Effector memory CD8-positive, alpha-beta T cell (primary cell): Measurements from ENCODE around the gene PTPN2.

Experiments
- ATAC-seq: fragments of 150-1000 bp; cut with Tn5 transposase; replicated peaks from 2 replicates; pipeline ENCODE4 v1.10.0; 2021; ENCODE audit warnings: mild to moderate bottlenecking, moderate library complexity
- DNase-seq, 3 experiments: peaks; one replicate each; pipeline ENCODE4 v3.0.0; 2021
- H3K27ac Mint-ChIP-seq, 2 donors: one replicate each; pipeline ENCODE4 v1.8.0; 2022; ENCODE audit warnings: mild to moderate bottlenecking in 2 of 2, mixed read lengths in 2 of 2, moderate library complexity in 2 of 2
- H3K27me3 Mint-ChIP-seq, 2 donors: one replicate each; pipeline ENCODE4 v1.8.0; 2022; ENCODE audit warnings: mixed read lengths in 2 of 2
- H3K36me3 Mint-ChIP-seq: one replicate; pipeline ENCODE4 v1.8.0; 2022; ENCODE audit warnings: mild to moderate bottlenecking, moderate library complexity, mixed read lengths; ENCODE audit not compliant: insufficient read depth
- H3K4me1 Mint-ChIP-seq, 2 donors: one replicate each; pipeline ENCODE4 v1.8.0; 2022; ENCODE audit warnings: low read depth in 2 of 2, mixed read lengths in 2 of 2
- H3K4me3 Mint-ChIP-seq, 2 donors: one replicate each; pipeline ENCODE4 v1.8.0; 2022; ENCODE audit warnings: mild to moderate bottlenecking in 2 of 2, mixed read lengths in 2 of 2, moderate library complexity in 2 of 2
- H3K9me3 Mint-ChIP-seq, 2 donors: one replicate each; pipeline ENCODE4 v1.8.0; 2022; ENCODE audit warnings: mixed read lengths in 2 of 2

Gene PTPN2

DNA sequence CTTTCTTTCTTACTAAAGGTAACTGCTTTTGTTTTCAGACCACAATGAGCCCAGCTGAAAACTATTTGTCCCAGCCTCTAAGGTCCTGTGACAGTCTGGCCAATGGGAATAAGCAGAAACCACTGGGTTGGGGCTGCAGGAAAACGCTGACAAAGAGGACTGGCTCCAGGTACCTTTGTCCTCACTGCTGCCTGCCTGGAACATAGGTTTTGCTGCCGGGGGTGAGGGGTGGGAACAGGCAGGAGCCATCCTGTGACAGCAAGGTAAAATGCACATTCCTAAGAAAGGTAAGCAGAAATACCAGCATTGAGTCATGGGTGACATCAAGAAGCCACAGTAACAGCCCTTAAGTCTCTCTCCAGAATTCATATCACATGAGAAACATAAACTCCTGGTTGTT, 21.6 kb downstream of the PTPN2 start:
- H3K4me1 Mint-ChIP-seq, result peaks cover 35 to 54% of the 10 kb centered on the region in 2 donors
- peak overlapping the region in 1 of 2 donors; percentile 15 for H3K4me3 Mint-ChIP-seq
- no peak for DNase-seq
- ATAC-seq, result no peak
- H3K27me3 Mint-ChIP-seq, result no peaks in the 10 kb centered on the region
- H3K36me3 Mint-ChIP-seq, result peaks cover 15% of the 10 kb centered on the region
- H3K9me3 Mint-ChIP-seq, result no peaks in the 10 kb centered on the region
- peak overlapping the region; percentile 75 to 79 for H3K27ac Mint-ChIP-seq

DNA sequence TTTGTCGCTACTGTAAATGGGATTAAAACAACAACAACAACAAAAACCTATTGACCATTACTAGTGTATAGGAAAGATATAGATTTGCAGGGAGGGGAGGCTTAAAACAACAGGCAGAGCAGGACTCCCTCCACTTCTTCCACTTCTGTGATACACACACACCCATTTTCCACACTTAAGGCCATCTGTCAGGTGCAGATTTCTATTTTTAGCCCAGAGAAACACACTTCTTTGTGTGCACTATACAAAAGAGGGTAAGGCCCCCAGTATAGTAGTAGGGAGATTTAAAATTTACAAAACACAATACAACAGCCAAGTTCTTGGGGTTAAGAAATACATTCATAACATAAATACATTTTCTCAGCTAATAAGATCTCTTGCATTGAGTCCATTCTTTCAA, 22.4 kb downstream of the PTPN2 start:
- no peak for DNase-seq
- H3K27me3 Mint-ChIP-seq, result no peaks in the 10 kb centered on the region
- no peaks in the 10 kb centered on the region for H3K9me3 Mint-ChIP-seq
- peaks cover 35 to 58% of the 10 kb centered on the region in 2 donors for H3K4me1 Mint-ChIP-seq
- H3K4me3 Mint-ChIP-seq, result no peak overlapping the region
- H3K36me3 Mint-ChIP-seq, result peaks cover 19% of the 10 kb centered on the region
- peak overlapping the region; percentile 3 to 26 for H3K27ac Mint-ChIP-seq
- no peak for ATAC-seq

DNA sequence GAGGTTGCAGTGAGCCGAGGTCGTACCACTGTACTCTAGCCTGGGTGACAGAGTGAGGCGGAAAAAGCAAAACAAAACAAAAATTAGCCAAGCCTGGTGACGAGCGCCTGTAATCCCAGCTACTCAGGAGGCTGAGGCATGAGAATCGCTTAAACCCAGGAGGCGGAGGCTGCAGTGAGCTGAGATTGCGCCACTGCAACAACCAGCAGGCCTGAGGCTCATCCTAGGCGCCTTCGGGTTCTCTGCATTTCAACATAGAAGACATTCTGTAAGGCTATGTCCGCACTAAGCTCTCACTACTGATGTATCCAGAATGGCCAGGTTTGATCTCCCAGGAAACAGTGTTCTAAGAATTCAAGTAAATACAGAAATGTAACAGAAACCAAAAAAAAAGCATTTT, 23.5 kb downstream of the PTPN2 start:
- Mint-ChIP-seq H3K27ac (no peak overlapping the region), H3K27me3 (no peaks in the 10 kb centered on the region), H3K4me1 (peaks cover 41 to 64% of the 10 kb centered on the region in 2 donors), H3K36me3 (peaks cover 28% of the 10 kb centered on the region), H3K9me3 (no peaks in the 10 kb centered on the region), H3K4me3 (peak overlapping the region in 1 of 2 donors; percentile 23)
- ATAC-seq, result no peak
- DNase-seq, result no peak

DNA sequence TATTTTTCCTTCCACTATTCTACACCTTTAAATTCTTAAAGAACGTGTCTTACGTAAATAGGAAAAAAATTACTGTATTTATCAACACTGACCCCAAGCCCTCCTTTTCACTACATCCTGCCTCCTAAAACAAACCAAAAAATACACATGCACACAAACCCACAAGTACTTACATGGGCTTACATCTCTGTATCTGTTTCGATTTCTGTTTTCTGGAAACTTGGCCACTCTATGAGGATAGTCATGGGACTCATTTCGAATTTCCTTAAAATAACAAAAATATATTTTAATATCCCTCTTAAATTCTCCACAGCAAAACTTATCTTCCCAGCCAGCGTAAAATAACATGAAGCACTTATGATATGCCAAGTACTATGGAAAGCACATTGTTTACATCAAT, 25.0 kb downstream of the PTPN2 start:
- ATAC-seq (no peak), DNase-seq (no peak)
- Mint-ChIP-seq H3K9me3 (no peaks in the 10 kb centered on the region), H3K4me3 (no peak overlapping the region), H3K4me1 (peaks cover 41 to 70% of the 10 kb centered on the region in 2 donors), H3K36me3 (peaks cover 30% of the 10 kb centered on the region), H3K27ac (no peak overlapping the region), H3K27me3 (no peaks in the 10 kb centered on the region)

DNA sequence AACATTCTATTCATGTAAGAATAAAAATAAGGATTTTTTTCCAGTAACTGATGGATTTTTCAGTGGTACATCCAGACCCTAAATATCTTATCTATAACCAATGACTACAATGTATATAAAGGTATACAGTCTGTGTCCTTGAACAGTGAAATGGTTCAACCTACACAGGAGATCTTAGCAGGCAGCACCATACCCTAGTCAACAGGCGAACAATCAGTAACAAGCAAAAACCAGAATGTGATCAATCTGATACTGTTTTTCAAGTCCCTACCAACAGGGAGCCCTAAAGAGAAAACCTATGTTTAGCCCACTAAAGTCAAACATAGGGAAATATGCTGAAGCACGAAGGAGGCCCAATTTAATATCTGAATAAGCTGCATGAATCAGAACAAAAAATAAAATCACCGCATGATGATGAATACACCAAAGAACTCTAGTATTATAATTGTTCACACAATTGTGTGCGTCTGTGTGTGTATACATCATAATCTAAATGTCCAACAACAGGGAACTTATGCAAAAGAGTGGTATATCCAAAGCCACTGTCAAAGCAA, 26.0 kb downstream of the PTPN2 start:
- Mint-ChIP-seq H3K27ac (peak overlapping the region; percentile 65 to 66), H3K9me3 (no peaks in the 10 kb centered on the region), H3K27me3 (no peaks in the 10 kb centered on the region), H3K4me3 (no peak overlapping the region), H3K36me3 (peaks cover 36% of the 10 kb centered on the region), H3K4me1 (peaks cover 44 to 70% of the 10 kb centered on the region in 2 donors)
- no peak for DNase-seq
- no peak for ATAC-seq

DNA sequence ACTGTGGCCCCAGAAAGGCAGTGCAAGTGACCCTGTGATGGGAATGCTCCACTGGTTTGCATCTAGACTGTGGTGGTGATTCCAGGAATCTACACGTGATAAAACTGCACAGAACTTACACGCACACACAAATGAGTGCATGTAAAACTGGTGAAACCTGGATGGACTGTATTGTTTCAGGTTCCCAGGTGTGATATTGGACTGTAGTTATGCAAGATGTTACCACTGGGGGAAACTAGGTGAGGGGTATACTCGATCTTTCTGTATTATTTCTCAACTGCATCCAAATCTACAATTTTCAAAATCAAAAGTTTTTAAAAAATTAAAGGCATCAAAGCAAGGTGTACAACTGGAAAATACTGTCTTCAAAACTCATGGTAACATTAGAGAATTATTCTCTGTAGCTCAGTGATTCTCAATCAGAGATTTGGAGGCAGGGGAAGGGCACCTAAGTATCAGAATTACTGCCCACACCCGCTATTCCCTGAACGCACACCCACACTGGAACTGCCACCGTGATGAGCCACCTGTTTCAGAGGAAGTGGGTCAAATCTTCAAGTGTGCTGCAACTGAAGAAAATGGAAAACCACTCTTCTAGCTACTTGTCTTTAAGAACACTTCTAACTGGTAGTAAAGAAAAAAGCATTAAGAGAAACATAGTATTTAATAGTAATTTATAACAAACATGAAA, 26.7 kb downstream of the PTPN2 start:
- H3K4me3 Mint-ChIP-seq, result peak overlapping the region in 1 of 2 donors; percentile 9
- H3K9me3 Mint-ChIP-seq, result no peaks in the 10 kb centered on the region
- DNase-seq, result no peak
- H3K4me1 Mint-ChIP-seq, result peaks cover 39 to 69% of the 10 kb centered on the region in 2 donors
- ATAC-seq, result peak; percentile 39
- no peaks in the 10 kb centered on the region for H3K27me3 Mint-ChIP-seq
- H3K36me3 Mint-ChIP-seq, result peaks cover 39% of the 10 kb centered on the region
- H3K27ac Mint-ChIP-seq, result peak overlapping the region; percentile 65 to 66

DNA sequence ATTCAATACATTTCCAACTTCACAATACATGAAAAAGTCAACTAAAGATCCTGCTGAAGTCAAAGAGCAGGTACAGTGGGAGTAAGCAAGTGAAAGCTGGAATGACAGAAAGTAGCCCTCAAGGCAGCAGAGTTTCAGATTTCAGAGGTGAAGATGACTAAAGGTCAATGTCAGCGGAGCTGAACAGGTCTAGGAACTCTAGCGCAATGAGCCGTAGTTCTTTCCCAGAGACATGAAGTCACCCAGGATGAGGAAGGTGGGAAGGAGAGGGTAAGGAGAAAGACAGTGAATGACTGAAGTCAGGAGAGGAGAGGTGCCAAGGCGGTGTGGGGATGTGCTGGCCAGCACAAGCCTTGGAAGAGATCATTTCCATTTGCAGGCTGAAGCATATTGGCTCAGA, 28.1 kb downstream of the PTPN2 start:
- Mint-ChIP-seq H3K27ac (peak overlapping the region in 1 of 2 donors; percentile 81), H3K4me1 (peaks cover 33 to 65% of the 10 kb centered on the region in 2 donors), H3K36me3 (peaks cover 42% of the 10 kb centered on the region), H3K9me3 (no peaks in the 10 kb centered on the region), H3K27me3 (no peaks in the 10 kb centered on the region), H3K4me3 (peak overlapping the region in 1 of 2 donors; percentile 11)
- no peak for DNase-seq
- ATAC-seq, result no peak

DNA sequence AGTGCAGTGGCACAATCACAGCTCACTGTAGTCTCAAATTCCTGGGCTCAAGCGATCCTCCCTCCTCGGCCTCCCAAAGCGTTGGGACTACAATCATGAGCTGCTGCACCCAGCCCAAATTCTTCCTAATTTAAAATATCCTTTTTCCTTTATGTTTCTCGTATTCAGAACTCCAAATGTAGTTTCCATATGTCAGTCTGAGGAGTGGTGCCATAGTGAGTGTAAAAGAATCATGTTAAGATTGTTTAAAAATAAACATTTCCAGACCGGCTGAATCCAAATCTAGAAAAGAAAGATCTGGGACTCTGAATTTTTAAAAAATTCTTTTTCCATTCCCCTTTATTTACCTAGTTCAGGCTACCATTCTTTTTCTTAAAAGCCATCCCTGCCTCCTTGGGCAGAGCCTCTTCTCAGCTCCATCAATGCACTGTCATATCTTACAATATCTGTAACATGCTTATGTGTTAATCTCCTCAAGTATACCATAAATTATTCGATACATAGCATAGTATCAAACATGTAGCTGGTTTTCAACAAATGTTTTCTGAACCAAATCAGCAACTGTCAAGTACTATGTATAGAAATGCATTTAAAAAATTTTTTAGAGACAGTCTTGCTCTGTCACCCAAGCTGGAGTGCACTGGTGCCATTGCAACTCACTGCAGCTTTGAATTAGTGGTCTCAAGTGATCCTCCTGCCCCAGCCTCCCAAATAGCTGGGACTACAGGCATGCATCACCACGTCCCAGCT, 31.3 kb downstream of the PTPN2 start:
- peaks cover 25 to 59% of the 10 kb centered on the region in 2 donors for H3K4me1 Mint-ChIP-seq
- DNase-seq (no peak), ATAC-seq (no peak)
- H3K9me3 Mint-ChIP-seq, result no peaks in the 10 kb centered on the region
- H3K27ac Mint-ChIP-seq, result peak overlapping the region in 1 of 2 donors; percentile 2
- no peak overlapping the region for H3K4me3 Mint-ChIP-seq
- peaks cover 38% of the 10 kb centered on the region for H3K36me3 Mint-ChIP-seq
- no peaks in the 10 kb centered on the region for H3K27me3 Mint-ChIP-seq

DNA sequence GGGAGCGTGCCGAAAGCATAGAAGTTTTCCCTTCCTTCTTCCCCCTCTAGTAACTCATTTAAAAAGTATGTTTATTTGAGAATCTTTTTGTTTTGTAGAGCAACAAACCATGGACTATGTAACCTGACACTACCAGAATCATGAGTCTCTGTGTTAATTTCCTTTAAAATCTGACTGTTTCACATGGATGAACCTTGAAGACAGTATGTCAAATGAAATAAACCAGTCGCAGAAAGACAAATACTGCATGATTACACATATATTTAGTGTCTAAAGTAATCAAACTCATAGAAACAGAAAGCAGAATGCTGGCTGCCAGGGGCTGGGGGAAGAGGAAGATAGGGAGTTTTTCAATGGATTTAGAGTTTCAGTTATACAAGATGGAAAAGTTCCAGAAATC, 32.3 kb downstream of the PTPN2 start:
- Mint-ChIP-seq H3K4me1 (peaks cover 23 to 53% of the 10 kb centered on the region in 2 donors), H3K4me3 (no peak overlapping the region), H3K27me3 (no peaks in the 10 kb centered on the region), H3K36me3 (peaks cover 34% of the 10 kb centered on the region), H3K9me3 (no peaks in the 10 kb centered on the region), H3K27ac (no peak overlapping the region)
- no peak for DNase-seq
- ATAC-seq, result no peak

DNA sequence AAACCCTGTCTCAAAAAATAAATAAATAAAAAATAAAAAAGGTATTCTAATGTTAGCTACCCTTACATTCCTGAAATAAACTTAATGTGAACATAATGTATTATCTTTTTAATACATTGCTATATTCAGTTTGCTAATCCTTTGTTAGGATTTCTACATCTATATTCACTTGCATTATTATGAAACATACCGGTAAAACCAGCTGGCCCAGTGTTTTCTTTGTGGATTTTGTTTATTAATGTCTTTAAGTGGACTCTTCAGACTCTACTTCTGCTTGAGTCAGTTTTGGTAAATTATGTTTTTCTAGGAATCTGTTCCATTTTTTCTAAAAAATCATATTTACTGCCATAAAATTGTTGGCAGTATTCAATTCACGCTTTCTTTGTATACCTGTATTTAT, 34.5 kb downstream of the PTPN2 start:
- H3K4me1 Mint-ChIP-seq, result peaks cover 29 to 48% of the 10 kb centered on the region in 2 donors
- H3K36me3 Mint-ChIP-seq, result peaks cover 21% of the 10 kb centered on the region
- peak overlapping the region; percentile 0 to 85 for H3K27ac Mint-ChIP-seq

DNA sequence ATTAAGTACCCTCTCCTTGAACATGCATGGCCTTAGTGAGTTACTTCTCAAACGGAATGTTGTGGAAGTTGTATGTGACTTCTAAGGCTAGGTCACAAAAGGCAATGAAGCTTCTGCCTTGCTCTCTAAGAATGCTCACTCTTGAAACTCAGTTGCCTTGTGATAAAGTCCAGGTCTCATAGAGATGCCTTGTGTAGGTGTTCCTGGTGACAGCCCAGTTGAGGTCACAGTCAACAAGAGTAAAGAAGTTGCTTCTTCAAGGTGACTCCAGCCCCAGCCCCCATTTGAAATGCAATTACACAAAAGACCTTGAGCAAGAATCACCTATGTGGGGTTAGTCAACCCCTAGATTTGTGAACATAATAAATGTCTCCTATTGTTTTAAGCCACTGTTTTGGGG, 35.6 kb downstream of the PTPN2 start:
- H3K36me3 Mint-ChIP-seq, result peaks cover 14% of the 10 kb centered on the region
- no peaks in the 10 kb centered on the region for H3K9me3 Mint-ChIP-seq
- H3K27me3 Mint-ChIP-seq, result no peaks in the 10 kb centered on the region
- H3K4me3 Mint-ChIP-seq, result no peak overlapping the region
- DNase-seq (no peak), ATAC-seq (no peak)
- peak overlapping the region in 1 of 2 donors; percentile 25 for H3K27ac Mint-ChIP-seq
- peaks cover 32 to 51% of the 10 kb centered on the region in 2 donors for H3K4me1 Mint-ChIP-seq

More for the DNA sequence above, 34.5 kb downstream of the PTPN2 start:
- Mint-ChIP-seq H3K4me3 (no peak overlapping the region), H3K27me3 (no peaks in the 10 kb centered on the region), H3K9me3 (no peaks in the 10 kb centered on the region)
- DNase-seq, result no peak
- no peak for ATAC-seq

DNA sequence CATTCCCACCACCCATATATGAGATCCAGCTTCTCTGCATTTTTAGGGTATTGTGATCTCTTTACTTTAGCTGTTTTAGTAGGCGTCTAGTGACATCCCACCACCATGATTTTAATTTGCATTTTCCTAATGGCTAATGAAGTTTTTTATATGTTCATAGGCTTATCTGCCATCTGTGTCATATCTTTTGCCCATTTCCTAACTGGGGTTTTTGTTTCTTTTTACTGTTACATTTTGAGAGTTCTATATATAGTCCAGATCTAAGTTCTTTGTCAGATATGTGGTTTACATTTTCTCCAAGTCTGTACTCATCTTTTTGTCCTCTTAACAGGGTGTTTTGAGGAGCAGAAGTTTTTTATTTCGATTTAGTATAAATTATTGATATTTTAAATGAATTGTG, 39.6 kb downstream of the PTPN2 start:
- H3K9me3 Mint-ChIP-seq, result no peaks in the 10 kb centered on the region
- DNase-seq (no peak), ATAC-seq (no peak)
- peak overlapping the region; percentile 80 to 89 for H3K27ac Mint-ChIP-seq
- peaks cover 54 to 62% of the 10 kb centered on the region in 2 donors for H3K4me1 Mint-ChIP-seq
- H3K36me3 Mint-ChIP-seq, result peaks cover 10% of the 10 kb centered on the region
- no peaks in the 10 kb centered on the region for H3K27me3 Mint-ChIP-seq
- H3K4me3 Mint-ChIP-seq, result peak overlapping the region in 1 of 2 donors; percentile 31

DNA sequence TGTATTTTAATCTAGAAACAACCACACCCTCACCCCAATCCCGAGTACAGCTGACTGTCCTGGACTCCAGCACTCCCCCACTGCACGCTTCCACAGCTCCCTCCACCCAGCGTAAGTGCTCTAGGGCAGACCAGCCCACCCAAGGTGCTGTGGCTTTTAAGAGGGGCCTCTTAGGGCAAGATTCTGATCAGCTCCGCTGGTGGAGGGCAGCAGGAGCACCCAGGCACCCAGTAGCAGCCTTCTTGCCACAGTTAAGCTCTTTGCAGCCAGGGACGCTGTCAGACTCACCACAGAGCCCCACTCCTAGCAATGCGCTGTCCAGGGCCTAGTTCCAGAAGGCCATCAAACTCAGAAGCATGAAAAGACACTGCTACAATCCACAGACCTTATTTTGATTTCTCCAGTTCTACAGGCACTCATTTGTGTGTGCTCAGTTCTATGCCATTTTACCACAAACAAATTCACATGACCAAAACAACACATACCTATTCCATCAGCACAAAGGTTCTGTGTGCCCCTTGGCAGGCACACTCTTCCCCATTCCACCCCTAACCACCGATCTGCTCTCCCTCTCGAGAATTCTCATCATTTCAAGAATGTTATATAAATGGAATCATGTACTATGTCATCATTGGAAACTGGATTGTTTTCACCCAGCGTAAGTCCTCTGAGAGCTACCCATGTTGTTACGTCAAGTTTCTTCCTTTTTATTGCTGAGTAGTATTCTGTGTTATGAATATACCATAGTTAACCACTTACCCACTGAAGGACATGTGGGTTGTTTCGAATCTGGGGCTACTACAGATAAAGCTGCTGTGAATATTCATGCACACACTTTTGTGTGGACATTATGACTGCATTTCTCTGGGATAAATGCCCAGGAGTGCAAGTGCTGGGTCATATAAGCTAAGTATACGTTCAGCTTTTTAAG, 40.4 kb downstream of the PTPN2 start:
- H3K36me3 Mint-ChIP-seq, result peaks cover 6% of the 10 kb centered on the region
- H3K27me3 Mint-ChIP-seq, result no peaks in the 10 kb centered on the region
- H3K4me1 Mint-ChIP-seq, result peaks cover 57 to 63% of the 10 kb centered on the region in 2 donors
- H3K9me3 Mint-ChIP-seq, result no peaks in the 10 kb centered on the region
- peak overlapping the region; percentile 80 to 89 for H3K27ac Mint-ChIP-seq
- ATAC-seq, result no peak
- no peak overlapping the region for H3K4me3 Mint-ChIP-seq
- no peak for DNase-seq
